NCI-H146 treated with DMSO at 0.1 percent for 48 hours (cell line): ENCODE data around the gene FOXL3.
"Not testable (repeated sequence)": the region's sequence is repeated elsewhere in the genome, so short reads cannot be mapped to it uniquely, and the experiment has no call there.

Experiments used
- DNase-seq: peaks from one replicate; lab custom pipeline; 2025; ENCODE audit not compliant: unreplicated experiment; lab: John Stamatoyannopoulos, UW

Gene FOXL3

GRCh38 chr7:335358-336148, 45.6 kb downstream of the FOXL3 start:
- DNase-seq, result no peak

GRCh38 chr7:336149-336533, 46.2 kb downstream of the FOXL3 start:
- not testable (repeated sequence) for DNase-seq

- no peak for DNase-seq
Measured at GRCh38 chr7:336810-337566, 47.0 kb downstream of the FOXL3 start.

- DNase-seq, result no peak
Measured at GRCh38 chr7:337567-337951, 47.6 kb downstream of the FOXL3 start.

GRCh38 chr7:338295-339061, 48.5 kb downstream of the FOXL3 start:
- DNase-seq, result no peak

- no peak for DNase-seq
Measured at GRCh38 chr7:339062-339342, 49.0 kb downstream of the FOXL3 start.

GRCh38 chr7:339696-340095, 49.7 kb downstream of the FOXL3 start:
- DNase-seq, result no peak

GRCh38 chr7:340200-340937, 50.4 kb downstream of the FOXL3 start:
- DNase-seq, result no peak
